ENCODE results near the gene HCN2.
"Not testable (repeated sequence)": the region's sequence is repeated elsewhere in the genome, so short reads cannot be mapped to it uniquely, and the experiment has no call there.

The HCN2 gene

DNA sequence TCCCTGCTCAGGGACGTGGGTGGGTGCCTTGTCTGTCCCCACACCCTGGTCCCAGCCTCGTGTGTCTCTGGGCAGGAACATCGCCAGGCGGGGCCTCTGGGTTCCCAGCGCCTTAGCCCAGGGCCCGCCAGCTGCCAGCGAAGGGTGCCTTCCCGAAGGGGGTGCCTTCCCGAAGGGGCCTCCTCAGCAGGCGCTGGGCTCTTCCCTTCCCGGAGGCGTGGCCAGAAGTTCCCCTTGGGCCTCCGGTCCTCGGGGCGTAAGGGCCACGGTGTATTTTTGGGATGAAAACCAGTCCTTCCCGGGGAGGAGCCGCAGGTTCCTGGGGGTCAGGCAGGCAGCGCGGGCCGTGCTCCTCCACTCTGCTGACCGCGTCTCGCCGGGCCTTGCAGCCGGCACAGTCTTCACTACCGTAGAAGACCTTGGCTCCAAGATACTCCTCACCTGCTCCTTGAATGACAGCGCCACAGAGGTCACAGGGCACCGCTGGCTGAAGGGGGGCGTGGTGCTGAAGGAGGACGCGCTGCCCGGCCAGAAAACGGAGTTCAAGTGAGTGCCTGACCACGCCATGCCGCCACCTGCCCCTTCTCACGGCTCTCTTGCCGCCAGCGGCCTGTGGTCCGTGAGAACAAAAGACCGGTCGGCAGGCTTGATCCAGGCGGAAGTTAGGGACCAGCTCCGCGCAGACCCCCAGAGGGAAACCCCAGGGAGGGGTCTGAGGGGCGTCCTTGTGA, 10.4 kb upstream of the HCN2 start:
- H3K36me3 ChIP-seq (ENCODE audit: control insufficient read depth in 1 of 2, insufficient read depth in 2 of 2, low read length in 2 of 2) = peaks cover 0 to 30% of the 10 kb centered on the region in 2 donors
- H3K4me1 ChIP-seq (ENCODE audit: control insufficient read depth in 1 of 2, insufficient read depth in 2 of 2, low read length in 2 of 2) = peaks cover 14 to 17% of the 10 kb centered on the region in 2 donors
- H3K4me3 ChIP-seq (ENCODE audit: low read depth in 1 of 2, low read length in 2 of 2) = no peak overlapping the region
- H3K9me3 ChIP-seq (ENCODE audit: control insufficient read depth in 1 of 2, low read length in 2 of 2) = no peaks in the 10 kb centered on the region
- H3K27ac ChIP-seq (ENCODE audit: low read depth, low read length) = no peak overlapping the region
- no peak overlapping the region for H3K9ac ChIP-seq (ENCODE audit: low read depth in 1 of 2, low read length in 2 of 2)
- H3K27me3 ChIP-seq (ENCODE audit: control insufficient read depth in 1 of 2, insufficient read depth in 2 of 2, low read length in 2 of 2) = no peaks in the 10 kb centered on the region

DNA sequence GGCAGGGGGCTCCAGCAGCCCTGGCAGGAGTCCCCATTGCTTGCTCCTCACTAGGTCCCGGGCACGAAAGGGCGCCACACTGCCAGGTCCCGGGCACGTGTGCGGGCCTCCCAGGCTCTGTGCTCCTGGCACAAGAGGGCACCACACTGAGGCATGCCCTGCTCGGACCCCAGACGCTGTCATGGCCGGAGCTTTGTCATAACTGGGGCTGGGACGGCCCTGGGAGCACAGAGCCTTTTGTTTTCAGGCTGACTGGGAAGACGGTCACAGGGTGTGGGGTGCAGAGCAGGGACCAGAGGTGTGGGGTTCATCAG, 9.9 kb upstream of the HCN2 start:
- Histone ChIP-seq H3K36me3 (ENCODE audit: control insufficient read depth in 1 of 2, insufficient read depth in 2 of 2, low read length in 2 of 2) (peaks cover 0 to 30% of the 10 kb centered on the region in 2 donors), H3K4me1 (ENCODE audit: control insufficient read depth in 1 of 2, insufficient read depth in 2 of 2, low read length in 2 of 2) (peaks cover 11 to 14% of the 10 kb centered on the region in 2 donors), H3K27me3 (ENCODE audit: control insufficient read depth in 1 of 2, insufficient read depth in 2 of 2, low read length in 2 of 2) (no peaks in the 10 kb centered on the region), H3K9ac (ENCODE audit: low read depth in 1 of 2, low read length in 2 of 2) (no peak overlapping the region), H3K27ac (ENCODE audit: low read depth, low read length) (no peak overlapping the region), H3K4me3 (ENCODE audit: low read depth in 1 of 2, low read length in 2 of 2) (no peak overlapping the region), H3K9me3 (ENCODE audit: control insufficient read depth in 1 of 2, low read length in 2 of 2) (no peaks in the 10 kb centered on the region)

DNA sequence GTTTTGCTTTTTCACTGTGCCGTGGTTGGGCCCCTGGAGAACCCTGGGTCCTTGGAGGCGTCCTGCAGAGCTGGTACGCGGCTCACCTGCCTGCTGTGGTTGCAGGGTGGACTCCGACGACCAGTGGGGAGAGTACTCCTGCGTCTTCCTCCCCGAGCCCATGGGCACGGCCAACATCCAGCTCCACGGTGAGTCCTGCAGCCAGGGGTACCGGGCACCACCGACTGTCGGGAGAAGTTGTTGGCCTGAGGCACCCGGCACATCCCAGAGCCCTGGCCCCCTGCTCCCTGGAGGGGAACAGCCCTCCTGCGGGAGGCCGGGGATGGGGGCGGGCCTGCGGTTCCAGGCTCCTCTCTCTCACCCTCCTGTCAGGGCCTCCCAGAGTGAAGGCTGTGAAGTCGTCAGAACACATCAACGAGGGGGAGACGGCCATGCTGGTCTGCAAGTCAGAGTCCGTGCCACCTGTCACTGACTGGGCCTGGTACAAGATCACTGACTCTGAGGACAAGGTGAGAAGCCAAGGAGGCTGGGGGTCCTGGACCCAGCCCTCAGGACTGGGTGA, 9.3 kb upstream of the HCN2 start:
- H3K9me3 ChIP-seq (ENCODE audit: control insufficient read depth in 1 of 2, low read length in 2 of 2) = no peaks in the 10 kb centered on the region
- H3K27me3 ChIP-seq (ENCODE audit: control insufficient read depth in 1 of 2, insufficient read depth in 2 of 2, low read length in 2 of 2) = no peaks in the 10 kb centered on the region
- no peak overlapping the region for H3K4me3 ChIP-seq (ENCODE audit: low read depth in 1 of 2, low read length in 2 of 2)
- no peak overlapping the region for H3K9ac ChIP-seq (ENCODE audit: low read depth in 1 of 2, low read length in 2 of 2)
- no peak overlapping the region for H3K27ac ChIP-seq (ENCODE audit: low read depth, low read length)
- H3K36me3 ChIP-seq (ENCODE audit: control insufficient read depth in 1 of 2, insufficient read depth in 2 of 2, low read length in 2 of 2) = peaks cover 0 to 30% of the 10 kb centered on the region in 2 donors
- H3K4me1 ChIP-seq (ENCODE audit: control insufficient read depth in 1 of 2, insufficient read depth in 2 of 2, low read length in 2 of 2) = peaks cover 6 to 8% of the 10 kb centered on the region in 2 donors

DNA sequence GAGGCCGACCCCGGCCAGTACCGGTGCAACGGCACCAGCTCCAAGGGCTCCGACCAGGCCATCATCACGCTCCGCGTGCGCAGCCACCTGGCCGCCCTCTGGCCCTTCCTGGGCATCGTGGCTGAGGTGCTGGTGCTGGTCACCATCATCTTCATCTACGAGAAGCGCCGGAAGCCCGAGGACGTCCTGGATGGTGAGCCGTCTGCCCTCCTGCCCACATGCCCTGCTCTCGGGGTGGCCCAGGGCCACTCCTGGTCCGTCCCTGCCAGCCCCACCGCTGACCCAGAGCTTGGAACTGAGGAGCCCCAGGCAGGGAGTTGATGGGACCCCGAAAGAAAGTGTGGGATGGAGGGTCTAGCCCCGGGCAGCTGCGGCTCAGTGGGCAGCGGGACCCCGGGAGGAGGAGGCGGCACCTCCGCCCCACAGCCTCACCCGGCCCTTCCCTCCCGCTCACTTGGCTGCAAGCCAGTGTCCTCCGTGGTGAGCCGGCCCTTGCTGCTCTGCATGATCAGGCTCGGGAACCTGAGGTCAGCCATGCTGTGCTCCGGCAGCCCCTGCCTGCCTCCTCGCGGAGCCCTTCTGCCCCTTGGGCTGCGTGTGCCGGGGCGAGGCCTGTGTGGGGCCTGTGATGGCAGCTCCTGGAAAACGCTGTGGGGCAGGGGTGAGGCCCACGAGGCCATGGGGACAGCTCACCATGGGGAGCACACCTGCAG, 8.1 kb upstream of the HCN2 start:
- peaks cover 0 to 30% of the 10 kb centered on the region in 2 donors for H3K36me3 ChIP-seq (ENCODE audit: control insufficient read depth in 1 of 2, insufficient read depth in 2 of 2, low read length in 2 of 2)
- H3K9me3 ChIP-seq (ENCODE audit: control insufficient read depth in 1 of 2, low read length in 2 of 2) = no peaks in the 10 kb centered on the region
- H3K4me3 ChIP-seq (ENCODE audit: low read depth in 1 of 2, low read length in 2 of 2) = no peak overlapping the region
- H3K9ac ChIP-seq (ENCODE audit: low read depth in 1 of 2, low read length in 2 of 2) = no peak overlapping the region
- H3K27ac ChIP-seq (ENCODE audit: low read depth, low read length) = no peak overlapping the region
- H3K4me1 ChIP-seq (ENCODE audit: control insufficient read depth in 1 of 2, insufficient read depth in 2 of 2, low read length in 2 of 2) = no peaks in the 10 kb centered on the region
- H3K27me3 ChIP-seq (ENCODE audit: control insufficient read depth in 1 of 2, insufficient read depth in 2 of 2, low read length in 2 of 2) = no peaks in the 10 kb centered on the region

DNA sequence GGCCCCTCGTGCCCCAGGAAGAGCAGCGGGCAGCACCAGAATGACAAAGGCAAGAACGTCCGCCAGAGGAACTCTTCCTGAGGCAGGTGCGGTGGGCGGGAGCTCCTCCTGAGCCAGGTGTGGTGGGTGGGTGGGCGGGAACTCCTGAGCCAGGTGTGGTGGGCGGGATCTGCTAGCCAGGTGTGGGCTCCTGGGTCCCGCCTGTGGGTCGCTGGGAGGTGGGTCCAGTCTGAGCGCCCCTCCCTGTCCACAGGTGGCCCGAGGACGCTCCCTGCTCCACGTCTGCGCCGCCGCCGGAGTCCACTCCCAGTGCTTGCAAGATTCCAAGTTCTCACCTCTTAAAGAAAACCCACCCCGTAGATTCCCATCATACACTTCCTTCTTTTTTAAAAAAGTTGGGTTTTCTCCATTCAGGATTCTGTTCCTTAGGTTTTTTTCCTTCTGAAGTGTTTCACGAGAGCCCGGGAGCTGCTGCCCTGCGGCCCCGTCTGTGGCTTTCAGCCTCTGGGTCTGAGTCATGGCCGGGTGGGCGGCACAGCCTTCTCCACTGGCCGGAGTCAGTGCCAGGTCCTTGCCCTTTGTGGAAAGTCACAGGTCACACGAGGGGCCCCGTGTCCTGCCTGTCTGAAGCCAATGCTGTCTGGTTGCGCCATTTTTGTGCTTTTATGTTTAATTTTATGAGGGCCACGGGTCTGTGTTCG, 7.0 kb upstream of the HCN2 start:
- no peaks in the 10 kb centered on the region for H3K9me3 ChIP-seq (ENCODE audit: control insufficient read depth in 1 of 2, low read length in 2 of 2)
- H3K36me3 ChIP-seq (ENCODE audit: control insufficient read depth in 1 of 2, insufficient read depth in 2 of 2, low read length in 2 of 2) = peaks cover 0 to 26% of the 10 kb centered on the region in 2 donors
- H3K9ac ChIP-seq (ENCODE audit: low read depth in 1 of 2, low read length in 2 of 2) = no peak overlapping the region
- H3K27ac ChIP-seq (ENCODE audit: low read depth, low read length) = no peak overlapping the region
- no peak overlapping the region for H3K4me3 ChIP-seq (ENCODE audit: low read depth in 1 of 2, low read length in 2 of 2)
- no peaks in the 10 kb centered on the region for H3K4me1 ChIP-seq (ENCODE audit: control insufficient read depth in 1 of 2, insufficient read depth in 2 of 2, low read length in 2 of 2)
- H3K27me3 ChIP-seq (ENCODE audit: control insufficient read depth in 1 of 2, insufficient read depth in 2 of 2, low read length in 2 of 2) = no peaks in the 10 kb centered on the region

DNA sequence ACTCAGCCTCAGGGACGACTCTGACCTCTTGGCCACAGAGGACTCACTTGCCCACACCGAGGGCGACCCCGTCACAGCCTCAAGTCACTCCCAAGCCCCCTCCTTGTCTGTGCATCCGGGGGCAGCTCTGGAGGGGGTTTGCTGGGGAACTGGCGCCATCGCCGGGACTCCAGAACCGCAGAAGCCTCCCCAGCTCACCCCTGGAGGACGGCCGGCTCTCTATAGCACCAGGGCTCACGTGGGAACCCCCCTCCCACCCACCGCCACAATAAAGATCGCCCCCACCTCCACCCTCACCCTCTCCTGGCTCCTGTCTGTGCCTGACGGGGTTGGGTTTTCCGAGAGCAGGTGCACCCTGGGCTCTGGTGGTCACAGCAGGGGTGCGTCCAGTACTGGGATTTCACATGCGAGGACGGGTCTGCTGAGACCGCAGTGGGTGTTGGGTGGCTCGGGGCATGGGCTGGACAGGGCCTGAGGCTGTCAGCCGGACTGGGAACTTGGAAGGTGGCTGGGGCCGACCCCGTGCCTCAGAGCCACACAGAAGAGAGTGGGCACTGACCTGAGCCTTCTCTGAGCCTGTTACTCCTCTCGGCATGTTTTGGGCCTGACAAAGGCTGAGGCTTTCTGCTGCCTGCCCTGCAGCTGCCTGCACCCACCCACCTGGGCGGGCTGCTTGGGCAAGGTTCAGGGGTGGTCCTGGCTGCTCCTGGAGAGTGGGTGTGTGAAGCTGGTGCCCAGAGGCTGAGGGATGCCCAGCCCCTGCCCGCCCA, 6.3 kb upstream of the HCN2 start:
- Histone ChIP-seq H3K4me3 (ENCODE audit: low read depth in 1 of 2, low read length in 2 of 2) (no peak overlapping the region), H3K9me3 (ENCODE audit: control insufficient read depth in 1 of 2, low read length in 2 of 2) (no peaks in the 10 kb centered on the region), H3K9ac (ENCODE audit: low read depth in 1 of 2, low read length in 2 of 2) (no peak overlapping the region), H3K27me3 (ENCODE audit: control insufficient read depth in 1 of 2, insufficient read depth in 2 of 2, low read length in 2 of 2) (peaks cover 4 to 5% of the 10 kb centered on the region in 2 donors), H3K27ac (ENCODE audit: low read depth, low read length) (no peak overlapping the region), H3K4me1 (ENCODE audit: control insufficient read depth in 1 of 2, insufficient read depth in 2 of 2, low read length in 2 of 2) (no peaks in the 10 kb centered on the region), H3K36me3 (ENCODE audit: control insufficient read depth in 1 of 2, insufficient read depth in 2 of 2, low read length in 2 of 2) (peaks cover 0 to 26% of the 10 kb centered on the region in 2 donors)

DNA sequence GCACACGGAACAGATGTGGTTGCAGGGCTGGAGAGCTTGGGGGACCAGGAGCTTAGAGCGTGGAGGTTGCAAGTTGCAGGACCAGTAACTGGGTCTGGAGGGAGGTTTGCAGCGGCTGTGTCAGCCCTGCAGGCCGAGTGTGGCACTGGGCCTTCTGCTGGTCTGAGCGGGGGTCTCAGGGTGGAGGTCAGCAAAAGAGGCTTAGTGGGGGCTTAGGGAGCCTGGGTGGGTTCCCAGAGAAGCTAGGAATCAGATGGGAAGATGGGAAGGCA, 5.8 kb upstream of the HCN2 start:
- Histone ChIP-seq H3K27ac (ENCODE audit: low read depth, low read length) (no peak overlapping the region), H3K9me3 (ENCODE audit: control insufficient read depth in 1 of 2, low read length in 2 of 2) (no peaks in the 10 kb centered on the region), H3K9ac (ENCODE audit: low read depth in 1 of 2, low read length in 2 of 2) (no peak overlapping the region), H3K4me3 (ENCODE audit: low read depth in 1 of 2, low read length in 2 of 2) (no peak overlapping the region), H3K36me3 (ENCODE audit: control insufficient read depth in 1 of 2, insufficient read depth in 2 of 2, low read length in 2 of 2) (peaks cover 0 to 26% of the 10 kb centered on the region in 2 donors), H3K4me1 (ENCODE audit: control insufficient read depth in 1 of 2, insufficient read depth in 2 of 2, low read length in 2 of 2) (no peaks in the 10 kb centered on the region), H3K27me3 (ENCODE audit: control insufficient read depth in 1 of 2, insufficient read depth in 2 of 2, low read length in 2 of 2) (peaks cover 10% of the 10 kb centered on the region in 2 donors)

GRCh38 chr19:584240-585001, 5.3 kb upstream of the HCN2 start:
- Histone ChIP-seq H3K4me1 (ENCODE audit: control insufficient read depth in 1 of 2, insufficient read depth in 2 of 2, low read length in 2 of 2) (no peaks in the 10 kb centered on the region), H3K9me3 (ENCODE audit: control insufficient read depth in 1 of 2, low read length in 2 of 2) (no peaks in the 10 kb centered on the region), H3K27ac (ENCODE audit: low read depth, low read length) (no peak overlapping the region), H3K36me3 (ENCODE audit: control insufficient read depth in 1 of 2, insufficient read depth in 2 of 2, low read length in 2 of 2) (peaks cover 0 to 26% of the 10 kb centered on the region in 2 donors), H3K9ac (ENCODE audit: low read depth in 1 of 2, low read length in 2 of 2) (no peak overlapping the region), H3K4me3 (ENCODE audit: low read depth in 1 of 2, low read length in 2 of 2) (no peak overlapping the region), H3K27me3 (ENCODE audit: control insufficient read depth in 1 of 2, insufficient read depth in 2 of 2, low read length in 2 of 2) (peaks cover 15% of the 10 kb centered on the region in 2 donors)

- H3K4me3 ChIP-seq (ENCODE audit: low read depth in 1 of 2, low read length in 2 of 2); H3K4me1 ChIP-seq (ENCODE audit: control insufficient read depth in 1 of 2, insufficient read depth in 2 of 2, low read length in 2 of 2); H3K9me3 ChIP-seq (ENCODE audit: control insufficient read depth in 1 of 2, low read length in 2 of 2); H3K9ac ChIP-seq (ENCODE audit: low read depth in 1 of 2, low read length in 2 of 2); H3K27ac ChIP-seq (ENCODE audit: low read depth, low read length): not testable (repeated sequence)
- Histone ChIP-seq H3K27me3 (ENCODE audit: control insufficient read depth in 1 of 2, insufficient read depth in 2 of 2, low read length in 2 of 2) (peaks cover 15% of the 10 kb centered on the region in 2 donors), H3K36me3 (ENCODE audit: control insufficient read depth in 1 of 2, insufficient read depth in 2 of 2, low read length in 2 of 2) (peaks cover 0 to 21% of the 10 kb centered on the region in 2 donors)
These were observed 4.5 kb upstream of the HCN2 start for GRCh38 chr19:585146-585545.

Data from duodenal mucosa (tissue), 2 donors.